Tibial nerve (tissue), 4 donors: ENCODE results near the gene LARP4B.

ENCODE experiments used
- CTCF ChIP-seq, 5 experiments: fragments of 200-600 bp in 3 of 5; fragments of 450-650 bp in 2 of 5; sonication (generic) in 3 of 5; IDR thresholded peaks; one replicate each; pipeline ENCODE4 v1.5.1; 2016 to 2019; ENCODE audit warnings: antibody characterized with exemption in 5 of 5, mild to moderate bottlenecking in 3 of 5, moderate library complexity in 2 of 5
- EP300 ChIP-seq, 2 donors: sonication (generic); formaldehyde crosslinking; IDR thresholded peaks; one replicate each; pipeline ENCODE4 v1.6.1; 2017; ENCODE audit warnings: antibody characterized with exemption in 2 of 2, mild to moderate bottlenecking in 1 of 2
- POLR2A ChIP-seq, 2 donors: fragments of 450-650 bp; IDR thresholded peaks; one replicate each; pipeline ENCODE4 v1.6.1; 2017; ENCODE audit warnings: antibody characterized with exemption in 2 of 2, mild to moderate bottlenecking in 2 of 2, moderate library complexity in 2 of 2

GRCh38 chr10:855671-856070 is 75.8 kb downstream of the LARP4B start:
- TF ChIP-seq CTCF (IDR thresholded peaks at IDR 0.05) (no peak), POLR2A (IDR thresholded peaks at IDR 0.05) (no peak), EP300 (IDR thresholded peaks at IDR 0.05) (no peak)
